ENCODE data around the gene CFAP251.

Gene CFAP251

GRCh38 chr12:121996945-121997612 lies 78.7 kb downstream of the CFAP251 start:
- H3K4me2 ChIP-seq (ENCODE audit: low read length) = no peak overlapping the region
- H3K9ac ChIP-seq (ENCODE audit: low read depth, low read length) = no peak overlapping the region
- no peaks in the 10 kb centered on the region for H3K27me3 ChIP-seq (ENCODE audit: control insufficient read depth, insufficient read depth, low read length)
- H3K9me3 ChIP-seq (replicated peaks; ENCODE audit: low read length) = peaks cover 3% of the 10 kb centered on the region
- peaks cover 4% of the 10 kb centered on the region for H3K4me1 ChIP-seq (ENCODE audit: control insufficient read depth, insufficient read depth, low read length)
- H3K36me3 ChIP-seq (ENCODE audit: insufficient read depth, low read length) = no peaks in the 10 kb centered on the region
- no peak overlapping the region for H3K4me3 ChIP-seq (ENCODE audit: low read length)

- H3K27me3 ChIP-seq (ENCODE audit: control insufficient read depth, insufficient read depth, low read length) = no peaks in the 10 kb centered on the region
- no peak overlapping the region for H3K9ac ChIP-seq (ENCODE audit: low read depth, low read length)
- peaks cover 3% of the 10 kb centered on the region for H3K9me3 ChIP-seq (replicated peaks; ENCODE audit: low read length)
- no peaks in the 10 kb centered on the region for H3K36me3 ChIP-seq (ENCODE audit: insufficient read depth, low read length)
- H3K4me3 ChIP-seq (ENCODE audit: low read length) = no peak overlapping the region
- H3K4me2 ChIP-seq (ENCODE audit: low read length) = no peak overlapping the region
- H3K4me1 ChIP-seq (ENCODE audit: control insufficient read depth, insufficient read depth, low read length) = peaks cover 24% of the 10 kb centered on the region
Measured at GRCh38 chr12:122001466-122002209, 83.2 kb downstream of the CFAP251 start.

GRCh38 chr12:122003651-122004611 lies 85.5 kb downstream of the CFAP251 start:
- H3K36me3 ChIP-seq (ENCODE audit: insufficient read depth, low read length) = no peaks in the 10 kb centered on the region
- H3K4me1 ChIP-seq (ENCODE audit: control insufficient read depth, insufficient read depth, low read length) = peaks cover 29% of the 10 kb centered on the region
- no peaks in the 10 kb centered on the region for H3K27me3 ChIP-seq (ENCODE audit: control insufficient read depth, insufficient read depth, low read length)
- peak overlapping the region; percentile 33 for H3K4me3 ChIP-seq (ENCODE audit: low read length)
- H3K9ac ChIP-seq (ENCODE audit: low read depth, low read length) = peak overlapping the region; percentile 62
- H3K4me2 ChIP-seq (ENCODE audit: low read length) = peak overlapping the region; percentile 33
- H3K9me3 ChIP-seq (replicated peaks; ENCODE audit: low read length) = peaks cover 3% of the 10 kb centered on the region

- Histone ChIP-seq H3K9ac (ENCODE audit: low read depth, low read length) (peak overlapping the region; percentile 62), H3K4me3 (ENCODE audit: low read length) (no peak overlapping the region), H3K4me1 (ENCODE audit: control insufficient read depth, insufficient read depth, low read length) (peaks cover 33% of the 10 kb centered on the region), H3K27me3 (ENCODE audit: control insufficient read depth, insufficient read depth, low read length) (no peaks in the 10 kb centered on the region), H3K4me2 (ENCODE audit: low read length) (peak overlapping the region; percentile 33), H3K9me3 (replicated peaks; ENCODE audit: low read length) (no peaks in the 10 kb centered on the region), H3K36me3 (ENCODE audit: insufficient read depth, low read length) (no peaks in the 10 kb centered on the region)
Measured at GRCh38 chr12:122004633-122005071, 86.3 kb downstream of the CFAP251 start.

GRCh38 chr12:122005252-122005776 lies 86.9 kb downstream of the CFAP251 start:
- Histone ChIP-seq H3K4me1 (ENCODE audit: control insufficient read depth, insufficient read depth, low read length) (peaks cover 33% of the 10 kb centered on the region), H3K9ac (ENCODE audit: low read depth, low read length) (no peak overlapping the region), H3K9me3 (replicated peaks; ENCODE audit: low read length) (no peaks in the 10 kb centered on the region), H3K4me3 (ENCODE audit: low read length) (no peak overlapping the region), H3K4me2 (ENCODE audit: low read length) (no peak overlapping the region), H3K36me3 (ENCODE audit: insufficient read depth, low read length) (no peaks in the 10 kb centered on the region), H3K27me3 (ENCODE audit: control insufficient read depth, insufficient read depth, low read length) (no peaks in the 10 kb centered on the region)

GRCh38 chr12:122006186-122006926 lies 88.0 kb downstream of the CFAP251 start:
- H3K9me3 ChIP-seq (replicated peaks; ENCODE audit: low read length) = no peaks in the 10 kb centered on the region
- no peak overlapping the region for H3K9ac ChIP-seq (ENCODE audit: low read depth, low read length)
- no peaks in the 10 kb centered on the region for H3K36me3 ChIP-seq (ENCODE audit: insufficient read depth, low read length)
- no peaks in the 10 kb centered on the region for H3K27me3 ChIP-seq (ENCODE audit: control insufficient read depth, insufficient read depth, low read length)
- H3K4me3 ChIP-seq (ENCODE audit: low read length) = no peak overlapping the region
- no peak overlapping the region for H3K4me2 ChIP-seq (ENCODE audit: low read length)
- peaks cover 33% of the 10 kb centered on the region for H3K4me1 ChIP-seq (ENCODE audit: control insufficient read depth, insufficient read depth, low read length)

- no peak overlapping the region for H3K9ac ChIP-seq (ENCODE audit: low read depth, low read length)
- H3K4me2 ChIP-seq (ENCODE audit: low read length) = no peak overlapping the region
- H3K27me3 ChIP-seq (ENCODE audit: control insufficient read depth, insufficient read depth, low read length) = no peaks in the 10 kb centered on the region
- no peak overlapping the region for H3K4me3 ChIP-seq (ENCODE audit: low read length)
- H3K9me3 ChIP-seq (replicated peaks; ENCODE audit: low read length) = no peaks in the 10 kb centered on the region
- peaks cover 16% of the 10 kb centered on the region for H3K4me1 ChIP-seq (ENCODE audit: control insufficient read depth, insufficient read depth, low read length)
- H3K36me3 ChIP-seq (ENCODE audit: insufficient read depth, low read length) = no peaks in the 10 kb centered on the region
Measured at GRCh38 chr12:122009741-122010140, 91.3 kb downstream of the CFAP251 start.

GRCh38 chr12:122012184-122012583 lies 93.8 kb downstream of the CFAP251 start:
- peaks cover 9% of the 10 kb centered on the region for H3K4me1 ChIP-seq (ENCODE audit: control insufficient read depth, insufficient read depth, low read length)
- no peak overlapping the region for H3K9ac ChIP-seq (ENCODE audit: low read depth, low read length)
- H3K36me3 ChIP-seq (ENCODE audit: insufficient read depth, low read length) = no peaks in the 10 kb centered on the region
- H3K4me3 ChIP-seq (ENCODE audit: low read length) = no peak overlapping the region
- no peaks in the 10 kb centered on the region for H3K9me3 ChIP-seq (replicated peaks; ENCODE audit: low read length)
- H3K27me3 ChIP-seq (ENCODE audit: control insufficient read depth, insufficient read depth, low read length) = no peaks in the 10 kb centered on the region
- no peak overlapping the region for H3K4me2 ChIP-seq (ENCODE audit: low read length)

GRCh38 chr12:122013136-122013535 lies 94.7 kb downstream of the CFAP251 start:
- Histone ChIP-seq H3K9ac (ENCODE audit: low read depth, low read length) (no peak overlapping the region), H3K27me3 (ENCODE audit: control insufficient read depth, insufficient read depth, low read length) (no peaks in the 10 kb centered on the region), H3K4me3 (ENCODE audit: low read length) (no peak overlapping the region), H3K4me2 (ENCODE audit: low read length) (no peak overlapping the region), H3K36me3 (ENCODE audit: insufficient read depth, low read length) (no peaks in the 10 kb centered on the region), H3K4me1 (ENCODE audit: control insufficient read depth, insufficient read depth, low read length) (peaks cover 9% of the 10 kb centered on the region), H3K9me3 (replicated peaks; ENCODE audit: low read length) (no peaks in the 10 kb centered on the region)

- no peak overlapping the region for H3K4me2 ChIP-seq (ENCODE audit: low read length)
- no peaks in the 10 kb centered on the region for H3K27me3 ChIP-seq (ENCODE audit: control insufficient read depth, insufficient read depth, low read length)
- H3K9me3 ChIP-seq (replicated peaks; ENCODE audit: low read length) = no peaks in the 10 kb centered on the region
- peaks cover 4% of the 10 kb centered on the region for H3K4me1 ChIP-seq (ENCODE audit: control insufficient read depth, insufficient read depth, low read length)
- H3K9ac ChIP-seq (ENCODE audit: low read depth, low read length) = no peak overlapping the region
- no peaks in the 10 kb centered on the region for H3K36me3 ChIP-seq (ENCODE audit: insufficient read depth, low read length)
- H3K4me3 ChIP-seq (ENCODE audit: low read length) = no peak overlapping the region
Measured at GRCh38 chr12:122013791-122014590, 95.6 kb downstream of the CFAP251 start.
